Fibroblast of pulmonary artery (primary cell): ENCODE data around the gene CUL2.

Experiments
- DNase-seq: peaks from one replicate; pipeline ENCODE4 v3.0.0-alpha.2; 2010; ENCODE audit warnings: low read depth
- H3K4me3 ChIP-seq: replicated peaks from 2 replicates; pipeline ENCODE4 v1.5.1; 2011; ENCODE audit warnings: low read depth, mild to moderate bottlenecking, control low read depth, low read length, moderate library complexity
- CTCF ChIP-seq: IDR thresholded peaks from 2 replicates; pipeline ENCODE4 v1.5.1; 2011; ENCODE audit warnings: mild to moderate bottlenecking, control low read depth, low read length, inconsistent platforms; ENCODE audit errors: missing control alignments

The CUL2 gene

DNA sequence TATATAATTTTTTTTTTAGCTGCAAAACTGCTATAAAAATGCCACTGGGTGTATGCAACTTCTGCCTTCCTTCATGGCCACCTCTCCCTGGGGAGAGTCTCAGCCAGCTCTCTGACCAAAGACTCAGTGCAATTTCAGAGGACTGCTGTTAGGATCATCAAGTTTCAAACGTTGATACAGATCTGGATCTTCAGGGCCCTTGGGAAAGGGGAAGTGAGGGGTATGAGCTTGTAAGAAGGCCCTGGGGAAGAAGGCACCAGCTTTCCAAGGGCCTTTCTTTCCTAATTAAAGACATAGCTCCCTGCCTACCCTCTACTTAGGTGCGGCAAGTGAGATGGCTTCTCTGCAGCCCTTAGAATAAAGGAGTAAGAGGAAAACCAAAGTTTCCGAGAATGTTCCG lies 130.4 kb downstream of the CUL2 start:
- no peak for TF ChIP-seq CTCF
- no peak for DNase-seq
- H3K4me3 ChIP-seq: no peak overlapping the region

GRCh38 chr10:34959321-34959720 lies 130.8 kb downstream of the CUL2 start:
- H3K4me3 ChIP-seq: no peak overlapping the region
- DNase-seq: no peak
- TF ChIP-seq CTCF: no peak
